A549 (cell line): ENCODE measurements around the gene UTY. TPM values are rescaled to one million over a fixed set of nuclear protein-coding genes. Genes with fewer than 3 reads are reported as not detected.

Source experiments
- ATAC-seq, 2 experiments: fragments of 200-7000 bp in 1 of 2; fragments of >200 bp in 1 of 2; cut with Nextera tagmentation in 1 of 2; cut with Tn5 transposase in 1 of 2; 3 replicates each; pipeline versions ENCODE4 v1.8.0 to v1.9.1; 2018 to 2020; ENCODE audit warnings: mild to moderate bottlenecking in 1 of 2, moderate library complexity in 1 of 2
- CTCF ChIA-PET: fragments of 300-600 bp; sonication (Branson Sonifier 250); formaldehyde crosslinking; extraction: SDS; loops from one replicate; lab custom pipeline; 2021; ENCODE audit warnings: antibody characterized with exemption, inconsistent platforms; lab: Yijun Ruan, JAX
- POLR2A ChIA-PET: fragments of 350-600 bp; formaldehyde crosslinking; extraction: SDS; loops from one replicate; lab custom pipeline; 2021; ENCODE audit warnings: antibody characterized with exemption, inconsistent platforms; lab: Yijun Ruan, JAX
- DNase-seq, 2 experiments: peaks; one replicate each; pipeline versions ENCODE4 v3.0.0 to v3.0.0-alpha.2; 2011 to 2016; ENCODE audit warnings: low read depth in 1 of 2, low spot score in 1 of 2
- FAIRE-seq: peaks from 2 replicates; lab custom pipeline; 2011; peaks lifted over from hg19 to GRCh38; lab: Jason Lieb, UNC
- H3K27ac ChIP-seq, 2 experiments: fragments of >200 bp; sonication (Bioruptor Twin); formaldehyde crosslinking; 3 replicates each; pipeline ENCODE4 v1.5.1; 2016 to 2017
- H3K4me1 ChIP-seq: fragments of >200 bp; sonication (Bioruptor Twin); formaldehyde crosslinking; 3 replicates; pipeline ENCODE4 v1.6.1; 2016
- H3K4me2 ChIP-seq: fragments of >200 bp; sonication (Bioruptor Twin); formaldehyde crosslinking; 3 replicates; pipeline ENCODE4 v1.6.1; 2016
- H3K4me3 ChIP-seq: fragments of >200 bp; sonication (Bioruptor Twin); formaldehyde crosslinking; 3 replicates; pipeline ENCODE4 v1.5.1; 2016
- H3K9me3 ChIP-seq: fragments of >200 bp; sonication (Bioruptor Twin); formaldehyde crosslinking; 3 replicates; pipeline ENCODE4 v1.6.1; 2016
- CEBPB ChIP-seq, 2 experiments: fragments of >200 bp in 1 of 2; sonication (Bioruptor Twin) in 1 of 2; formaldehyde crosslinking in 1 of 2; IDR thresholded peaks; 2 replicates each; pipeline ENCODE4 v1.6.1; 2012 to 2016
- EP300 ChIP-seq, 2 experiments: fragments of >200 bp; sonication (Bioruptor Twin); formaldehyde crosslinking; IDR thresholded peaks; 2 replicates in 1 of 2; 3 replicates in 1 of 2; pipeline ENCODE4 v1.6.1; 2016 to 2017
- HEYL ChIP-seq: fragments of 250-450 bp; sonication (Bioruptor Pico); IDR thresholded peaks from 2 replicates; pipeline ENCODE4 v1.8.0; 2021; ENCODE audit warnings: mild to moderate bottlenecking, moderate library complexity
- HOXA7 ChIP-seq: fragments of 250-450 bp; sonication (Bioruptor Pico); IDR thresholded peaks from 2 replicates; pipeline ENCODE4 v1.5.0; 2020; ENCODE audit warnings: mild to moderate bottlenecking, moderate library complexity
- JUN ChIP-seq, 2 experiments: fragments of >200 bp; sonication (Bioruptor Twin); formaldehyde crosslinking; IDR thresholded peaks; 2 replicates in 1 of 2; 3 replicates in 1 of 2; pipeline ENCODE4 v1.6.1; 2016 to 2017
- NPAS2 ChIP-seq: fragments of 250-450 bp; sonication (Bioruptor Pico); IDR thresholded peaks from 2 replicates; pipeline ENCODE4 v1.8.0; 2022; ENCODE audit warnings: mild to moderate bottlenecking, moderate library complexity, borderline replicate concordance
- NR3C1 ChIP-seq: fragments of >200 bp; sonication (Bioruptor Twin); formaldehyde crosslinking; IDR thresholded peaks from 3 replicates; pipeline ENCODE4 v1.6.1; 2017
- RARB ChIP-seq: fragments of 250-450 bp; sonication (Bioruptor Pico); IDR thresholded peaks from 2 replicates; pipeline ENCODE4 v1.8.0; 2021; ENCODE audit warnings: mild to moderate bottlenecking, moderate library complexity
- RNF2 ChIP-seq: fragments of 200-600 bp; sonication (generic); IDR thresholded peaks from 2 replicates; pipeline ENCODE4 v1.6.1; 2016; ENCODE audit warnings: low read depth, mild to moderate bottlenecking, antibody characterized with exemption, moderate library complexity, borderline replicate concordance
- SMC3 ChIP-seq: fragments of >200 bp; sonication (Bioruptor Twin); formaldehyde crosslinking; IDR thresholded peaks from 3 replicates; pipeline ENCODE4 v1.6.1; 2018; ENCODE audit warnings: inconsistent platforms
- TFCP2L1 ChIP-seq: fragments of 250-450 bp; sonication (Bioruptor Pico); IDR thresholded peaks from 2 replicates; pipeline ENCODE4 v1.5.0; 2021; ENCODE audit warnings: mild to moderate bottlenecking
- TP53 ChIP-seq: fragments of 250-450 bp; sonication (Bioruptor Pico); IDR thresholded peaks from 2 replicates; pipeline ENCODE4 v1.5.0; 2021; ENCODE audit warnings: mild to moderate bottlenecking, moderate library complexity
- ZNF302 ChIP-seq: fragments of 250-450 bp; sonication (Bioruptor Pico); IDR thresholded peaks from 2 replicates; pipeline ENCODE4 v1.9.0; 2021; ENCODE audit warnings: inconsistent platforms, mild to moderate bottlenecking, moderate library complexity
- WGBS: methylation state at CpG from one replicate; pipeline ENCODE4 v1.1.6; 2017; ENCODE audit errors: missing lambda C conversion rate; 5-methylcytosine and 5-hydroxymethylcytosine counted together
- polyA plus RNA-seq, 4 experiments: library from polyadenylated mRNA; depleted of rRNA in 3 of 4; stranded (reverse); fragments of >200 nt; fragmentation: RNase III in 1 of 4; extraction: RNeasy Plus Mini Kit Qiagen cat#74134 plus additional on column Dnase treatment in 1 of 4; gene quantifications; 2 replicates in 3 of 4; 3 replicates in 1 of 4; pipeline ENCODE4 v1.2.3, GENCODE V29; 2011 to 2017
- TF ChIP-seq, protein P1 (sequence below): fragments of 450-650 bp; IDR thresholded peaks from 2 replicates; pipeline ENCODE4 v1.6.1; 2014; ENCODE audit warnings: antibody characterized with exemption
- TF ChIP-seq, protein P2 (sequence below): fragments of 200-600 bp; sonication (generic); IDR thresholded peaks from 2 replicates; pipeline ENCODE4 v1.6.1; 2016; ENCODE audit warnings: antibody characterized with exemption, mild to moderate bottlenecking, moderate library complexity
- TF ChIP-seq, protein P3 (sequence below): fragments of 250-450 bp; sonication (Bioruptor Pico); IDR thresholded peaks from 2 replicates; pipeline ENCODE4 v1.5.0; 2021; ENCODE audit warnings: mild to moderate bottlenecking, moderate library complexity, borderline replicate concordance
- TF ChIP-seq, protein P4 (sequence below): IDR thresholded peaks from 2 replicates; pipeline ENCODE4 v1.6.1; 2012; ENCODE audit warnings: low read depth, borderline replicate concordance

UTY gene
- polyA plus RNA-seq, 2 of the 4 experiments (the other 2 are of a cell fraction), result 2.9 to 12.5 TPM

DNA sequence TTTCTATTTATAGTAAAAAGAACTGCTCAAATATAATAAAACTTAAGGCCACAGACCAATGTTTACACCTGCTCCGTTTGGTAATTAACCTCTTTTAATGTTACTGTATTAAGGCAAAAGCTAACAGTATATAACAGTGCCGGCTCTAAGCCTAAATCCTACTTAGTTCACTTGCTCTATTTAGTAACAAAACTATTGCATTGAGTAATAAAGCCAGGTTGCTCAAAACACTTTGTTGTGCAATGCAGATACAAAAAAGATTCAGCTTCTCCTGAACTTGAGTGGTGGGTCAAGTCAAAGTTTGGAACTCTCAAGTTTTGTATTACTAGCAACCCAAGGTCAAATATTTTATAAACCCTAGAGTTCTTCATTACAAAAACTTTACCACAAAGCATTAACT lies 116.2 kb downstream of the UTY start:
- 77% methylated on average over 2 of the region's 2 CpGs for WGBS
- POLR2A ChIA-PET, result no interaction called here

DNA sequence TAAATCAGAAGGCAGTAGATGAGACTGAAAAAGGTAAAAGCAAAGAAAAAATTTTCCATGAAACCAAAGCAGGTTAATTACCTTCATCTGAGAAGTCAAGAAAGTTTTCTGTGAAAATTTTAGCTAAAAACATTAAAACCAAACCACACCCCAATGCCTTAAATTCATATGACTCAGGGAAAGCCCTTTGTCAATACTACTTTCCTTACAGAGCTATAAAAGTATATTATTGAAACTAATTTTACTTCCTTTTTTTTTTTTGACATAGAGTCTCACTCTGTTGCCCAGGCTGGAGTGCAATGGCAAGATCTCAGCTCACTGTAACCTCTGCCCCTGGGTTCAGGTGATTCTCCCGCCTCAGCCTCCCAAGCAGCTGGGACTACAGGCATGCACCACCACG lies 117.2 kb downstream of the UTY start:
- CTCF ChIA-PET, result no interaction called here
- Histone ChIP-seq H3K4me1 (peaks cover 26% of the 10 kb centered on the region; the same call in 2 of the 3 replicates), H3K4me3 (no peak overlapping the region)
- no peak for FAIRE-seq
- POLR2A ChIA-PET, result no interaction called here
- WGBS, result no CpG with 5 or more reads among the region's 2 CpGs
- no peak for TF ChIP-seq HEYL (CRISPR knock-in tag)
- TF ChIP-seq RARB, result no peak
- no peak for TF ChIP-seq NPAS2
- TF ChIP-seq, protein P1, sequence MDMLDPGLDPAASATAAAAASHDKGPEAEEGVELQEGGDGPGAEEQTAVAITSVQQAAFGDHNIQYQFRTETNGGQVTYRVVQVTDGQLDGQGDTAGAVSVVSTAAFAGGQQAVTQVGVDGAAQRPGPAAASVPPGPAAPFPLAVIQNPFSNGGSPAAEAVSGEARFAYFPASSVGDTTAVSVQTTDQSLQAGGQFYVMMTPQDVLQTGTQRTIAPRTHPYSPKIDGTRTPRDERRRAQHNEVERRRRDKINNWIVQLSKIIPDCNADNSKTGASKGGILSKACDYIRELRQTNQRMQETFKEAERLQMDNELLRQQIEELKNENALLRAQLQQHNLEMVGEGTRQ, result no peak
- TF ChIP-seq TP53, result no peak
- TF ChIP-seq, protein P2, sequence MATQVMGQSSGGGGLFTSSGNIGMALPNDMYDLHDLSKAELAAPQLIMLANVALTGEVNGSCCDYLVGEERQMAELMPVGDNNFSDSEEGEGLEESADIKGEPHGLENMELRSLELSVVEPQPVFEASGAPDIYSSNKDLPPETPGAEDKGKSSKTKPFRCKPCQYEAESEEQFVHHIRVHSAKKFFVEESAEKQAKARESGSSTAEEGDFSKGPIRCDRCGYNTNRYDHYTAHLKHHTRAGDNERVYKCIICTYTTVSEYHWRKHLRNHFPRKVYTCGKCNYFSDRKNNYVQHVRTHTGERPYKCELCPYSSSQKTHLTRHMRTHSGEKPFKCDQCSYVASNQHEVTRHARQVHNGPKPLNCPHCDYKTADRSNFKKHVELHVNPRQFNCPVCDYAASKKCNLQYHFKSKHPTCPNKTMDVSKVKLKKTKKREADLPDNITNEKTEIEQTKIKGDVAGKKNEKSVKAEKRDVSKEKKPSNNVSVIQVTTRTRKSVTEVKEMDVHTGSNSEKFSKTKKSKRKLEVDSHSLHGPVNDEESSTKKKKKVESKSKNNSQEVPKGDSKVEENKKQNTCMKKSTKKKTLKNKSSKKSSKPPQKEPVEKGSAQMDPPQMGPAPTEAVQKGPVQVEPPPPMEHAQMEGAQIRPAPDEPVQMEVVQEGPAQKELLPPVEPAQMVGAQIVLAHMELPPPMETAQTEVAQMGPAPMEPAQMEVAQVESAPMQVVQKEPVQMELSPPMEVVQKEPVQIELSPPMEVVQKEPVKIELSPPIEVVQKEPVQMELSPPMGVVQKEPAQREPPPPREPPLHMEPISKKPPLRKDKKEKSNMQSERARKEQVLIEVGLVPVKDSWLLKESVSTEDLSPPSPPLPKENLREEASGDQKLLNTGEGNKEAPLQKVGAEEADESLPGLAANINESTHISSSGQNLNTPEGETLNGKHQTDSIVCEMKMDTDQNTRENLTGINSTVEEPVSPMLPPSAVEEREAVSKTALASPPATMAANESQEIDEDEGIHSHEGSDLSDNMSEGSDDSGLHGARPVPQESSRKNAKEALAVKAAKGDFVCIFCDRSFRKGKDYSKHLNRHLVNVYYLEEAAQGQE, result no peak
- no peak for TF ChIP-seq EP300 (IDR thresholded peaks at IDR 0.05)
- TF ChIP-seq, protein P3, sequence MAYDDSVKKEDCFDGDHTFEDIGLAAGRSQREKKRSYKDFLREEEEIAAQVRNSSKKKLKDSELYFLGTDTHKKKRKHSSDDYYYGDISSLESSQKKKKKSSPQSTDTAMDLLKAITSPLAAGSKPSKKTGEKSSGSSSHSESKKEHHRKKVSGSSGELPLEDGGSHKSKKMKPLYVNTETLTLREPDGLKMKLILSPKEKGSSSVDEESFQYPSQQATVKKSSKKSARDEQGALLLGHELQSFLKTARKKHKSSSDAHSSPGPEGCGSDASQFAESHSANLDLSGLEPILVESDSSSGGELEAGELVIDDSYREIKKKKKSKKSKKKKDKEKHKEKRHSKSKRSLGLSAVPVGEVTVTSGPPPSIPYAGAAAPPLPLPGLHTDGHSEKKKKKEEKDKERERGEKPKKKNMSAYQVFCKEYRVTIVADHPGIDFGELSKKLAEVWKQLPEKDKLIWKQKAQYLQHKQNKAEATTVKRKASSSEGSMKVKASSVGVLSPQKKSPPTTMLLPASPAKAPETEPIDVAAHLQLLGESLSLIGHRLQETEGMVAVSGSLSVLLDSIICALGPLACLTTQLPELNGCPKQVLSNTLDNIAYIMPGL (CRISPR knock-in tag), result no peak
- no peak for TF ChIP-seq JUN (IDR thresholded peaks at IDR 0.05)
- TF ChIP-seq HOXA7 (CRISPR knock-in tag), result no peak
- no peak for TF ChIP-seq RNF2
- no peak for TF ChIP-seq SMC3
- TF ChIP-seq TFCP2L1 (CRISPR knock-in tag), result no peak
- no peak for TF ChIP-seq CEBPB (IDR thresholded peaks at IDR 0.05)
- TF ChIP-seq, all 56 proteins: peak for 0
- Histone ChIP-seq H3K4me2 (peak overlapping the region; percentile 50; the same call in 2 of the 3 replicates), H3K9me3 (no peaks in the 10 kb centered on the region), H3K27ac (no peak overlapping the region)
- ATAC-seq (no peak), DNase-seq (no peak)

More for the DNA sequence above, 116.2 kb downstream of the UTY start:
- H3K9me3 ChIP-seq, result no peaks in the 10 kb centered on the region
- peaks cover 27% of the 10 kb centered on the region; the same call in 2 of the 3 replicates for H3K4me1 ChIP-seq
- TF ChIP-seq ZNF302 (CRISPR knock-in tag), result no peak
- TF ChIP-seq NR3C1, result no peak
- TF ChIP-seq, protein P4, sequence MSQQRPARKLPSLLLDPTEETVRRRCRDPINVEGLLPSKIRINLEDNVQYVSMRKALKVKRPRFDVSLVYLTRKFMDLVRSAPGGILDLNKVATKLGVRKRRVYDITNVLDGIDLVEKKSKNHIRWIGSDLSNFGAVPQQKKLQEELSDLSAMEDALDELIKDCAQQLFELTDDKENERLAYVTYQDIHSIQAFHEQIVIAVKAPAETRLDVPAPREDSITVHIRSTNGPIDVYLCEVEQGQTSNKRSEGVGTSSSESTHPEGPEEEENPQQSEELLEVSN, result no peak
- TF ChIP-seq, all 56 proteins: peak for 0
- no peak for ATAC-seq
- CTCF ChIA-PET, result no interaction called here
- Histone ChIP-seq H3K4me3 (no peak overlapping the region), H3K27ac (no peak overlapping the region), H3K4me2 (no peak overlapping the region)
- no peak for FAIRE-seq
- DNase-seq, result no peak
